Liver (tissue), 9 donors: Measurements from ENCODE around the gene SLC22A5. TPM values are rescaled to one million over a fixed set of nuclear protein-coding genes. Genes with fewer than 3 reads are reported as not detected.

Source experiments
- DNase-seq: peaks from one replicate; pipeline ENCODE4 v3.0.0-alpha.2; 2017; ENCODE audit warnings: low spot score
- H3K27ac ChIP-seq, 2 donors: one replicate each; pipeline ENCODE4 v1.7.0; 2013; ENCODE audit warnings: inconsistent platforms in 2 of 2, low read length in 2 of 2, control low read depth in 1 of 2, low read depth in 1 of 2, mild to moderate bottlenecking in 1 of 2
- H3K27me3 ChIP-seq, 4 donors: one replicate each; pipeline versions ENCODE4 v1.6.1 to v1.7.0; 2013; ENCODE audit warnings: low read length in 3 of 4, inconsistent platforms in 1 of 4, mild to moderate bottlenecking in 1 of 4, moderate library complexity in 1 of 4; ENCODE audit not compliant: control insufficient read depth in 4 of 4, insufficient read depth in 4 of 4
- H3K36me3 ChIP-seq, 4 donors: one replicate each; pipeline versions ENCODE4 v1.6.1 to v1.7.0; 2013; ENCODE audit warnings: low read length in 3 of 4, mild to moderate bottlenecking in 3 of 4, low read depth in 1 of 4, moderate library complexity in 1 of 4; ENCODE audit not compliant: control insufficient read depth in 4 of 4, insufficient read depth in 3 of 4
- H3K4me1 ChIP-seq, 4 donors: one replicate each; pipeline versions ENCODE4 v1.6.1 to v1.7.0; 2013; ENCODE audit warnings: low read length in 3 of 4, mild to moderate bottlenecking in 3 of 4, moderate library complexity in 1 of 4; ENCODE audit not compliant: control insufficient read depth in 4 of 4, insufficient read depth in 4 of 4
- H3K4me3 ChIP-seq, 3 donors: one replicate each; pipeline versions ENCODE4 v1.6.1 to v1.7.0; 2013; ENCODE audit warnings: low read length in 3 of 3, control low read depth in 1 of 3, low read depth in 1 of 3, mild to moderate bottlenecking in 1 of 3
- H3K9ac ChIP-seq, 2 donors: one replicate each; pipeline ENCODE4 v1.7.0; 2013; ENCODE audit warnings: low read length in 2 of 2, mild to moderate bottlenecking in 2 of 2, moderate library complexity in 2 of 2, control low read depth in 1 of 2, low read depth in 1 of 2
- H3K9me3 ChIP-seq, 4 donors: one replicate each; pipeline versions ENCODE4 v1.6.1 to v1.7.0; 2013; ENCODE audit warnings: low read length in 3 of 4; ENCODE audit not compliant: control insufficient read depth in 4 of 4
- ATF3 ChIP-seq: IDR thresholded peaks from 2 replicates; pipeline ENCODE4 v1.6.1; 2016; ENCODE audit warnings: antibody characterized with exemption
- CTCF ChIP-seq: fragments of 150-350 bp; IDR thresholded peaks from 2 replicates; pipeline ENCODE4 v1.5.1; 2017; ENCODE audit warnings: improper control_type of control experiment, low read depth, low read length; ENCODE audit not compliant: missing input control
- EGR1 ChIP-seq, 2 donors: IDR thresholded peaks; 2 replicates each; pipeline ENCODE4 v1.6.1; 2016 to 2018; ENCODE audit warnings: antibody characterized with exemption in 2 of 2, low read depth in 2 of 2
- FOXA1 ChIP-seq: IDR thresholded peaks from 2 replicates; pipeline ENCODE4 v1.6.1; 2016; ENCODE audit warnings: antibody characterized with exemption
- FOXA2 ChIP-seq: IDR thresholded peaks from 2 replicates; pipeline ENCODE4 v1.6.1; 2016; ENCODE audit warnings: antibody characterized with exemption
- GABPA ChIP-seq, 2 donors: IDR thresholded peaks in 1 of 2; conservative IDR thresholded peaks in 1 of 2; 2 replicates each; pipeline ENCODE4 v1.6.1; 2016; ENCODE audit warnings: antibody characterized with exemption in 2 of 2, mild to moderate bottlenecking in 1 of 2, moderate library complexity in 1 of 2
- HNF4G ChIP-seq: IDR thresholded peaks from 2 replicates; pipeline ENCODE4 v1.6.1; 2016; ENCODE audit warnings: antibody characterized with exemption
- JUND ChIP-seq, 2 donors: IDR thresholded peaks; 2 replicates each; pipeline ENCODE4 v1.6.1; 2016; ENCODE audit warnings: antibody characterized with exemption in 2 of 2
- MAX ChIP-seq: IDR thresholded peaks from 2 replicates; pipeline ENCODE4 v1.6.1; 2016; ENCODE audit warnings: antibody characterized with exemption
- NR2F2 ChIP-seq: IDR thresholded peaks from 2 replicates; pipeline ENCODE4 v1.6.1; 2016; ENCODE audit warnings: antibody characterized with exemption
- REST ChIP-seq: IDR thresholded peaks from 2 replicates; pipeline ENCODE4 v1.6.1; 2016; ENCODE audit warnings: antibody characterized with exemption, mild to moderate bottlenecking
- RXRA ChIP-seq, 2 donors: IDR thresholded peaks; 2 replicates each; pipeline ENCODE4 v1.6.1; 2017 to 2018; ENCODE audit warnings: antibody characterized with exemption in 2 of 2, mild to moderate bottlenecking in 1 of 2
- SP1 ChIP-seq: IDR thresholded peaks from 2 replicates; pipeline ENCODE4 v1.6.1; 2018; ENCODE audit warnings: antibody characterized with exemption, mild to moderate bottlenecking
- TAF1 ChIP-seq: conservative IDR thresholded peaks from 2 replicates; pipeline ENCODE4 v1.6.1; 2016; ENCODE audit warnings: antibody characterized with exemption, mild to moderate bottlenecking
- YY1 ChIP-seq: IDR thresholded peaks from 2 replicates; pipeline ENCODE4 v1.6.1; 2016; ENCODE audit warnings: antibody characterized with exemption, mild to moderate bottlenecking
- ZBTB33 ChIP-seq: IDR thresholded peaks from 2 replicates; pipeline ENCODE4 v1.6.1; 2016; ENCODE audit warnings: antibody characterized with exemption
- WGBS: extraction: QIAGEN DNeasy Blood & Tissue Kit; methylation state at CpG from one replicate; pipeline ENCODE4 v1.1.7; 2013; 5-methylcytosine and 5-hydroxymethylcytosine counted together
- polyA plus RNA-seq, 2 donors: library from polyadenylated mRNA; stranded (reverse) in 1 of 2; unstranded in 1 of 2; fragments of 200-250 nt in 1 of 2; fragments of >200 nt in 1 of 2; fragmentation: Nextera tagmentation in 1 of 2; extraction: Ambion mirVana in 1 of 2; gene quantifications; one replicate each; pipeline versions ENCODE4 v1.2.1 to v1.2.3, GENCODE V29; 2013 to 2015
- total RNA-seq, 2 donors: library from RNA; depleted of rRNA; stranded (reverse); fragments of >200 nt; gene quantifications; one replicate each; pipeline ENCODE4 v1.2.3, GENCODE V29; 2014
- donor health status: healthy.
- donor health status: healthy.
- donor health status: healthy.
- donor health status: healthy.
- donor health status: healthy.

Gene SLC22A5
- total and polyA plus RNA-seq, 4 donors: 3.4 to 12.7 (median 8.5) TPM

GRCh38 chr5:132377738-132378137, 8.2 kb downstream of the SLC22A5 start:
- no peak overlapping the region for H3K4me3 ChIP-seq
- DNase-seq: no peak
- peaks cover 0 to 13% (median 3%) of the 10 kb centered on the region in 4 donors for H3K4me1 ChIP-seq
- no peaks in the 10 kb centered on the region for H3K27me3 ChIP-seq
- TF ChIP-seq NR2F2 (no peak), FOXA2 (no peak), ATF3 (no peak)
- no peak overlapping the region for H3K27ac ChIP-seq
- no peaks in the 10 kb centered on the region for H3K9me3 ChIP-seq
- WGBS: 76% methylated on average over 7 of the region's 7 CpGs
- H3K36me3 ChIP-seq: peaks cover 0 to 4% (median 0%) of the 10 kb centered on the region in 4 donors
- H3K9ac ChIP-seq: no peak overlapping the region

GRCh38 chr5:132378580-132378979, 9.1 kb downstream of the SLC22A5 start:
- no peak for TF ChIP-seq JUND (IDR thresholded peaks at IDR 0.05)
- no peak for TF ChIP-seq YY1
- TF ChIP-seq EGR1 (IDR thresholded peaks at IDR 0.05; ENCODE audit: low read depth in 2 of 2): no peak
- Histone ChIP-seq H3K9ac (no peak overlapping the region), H3K36me3 (peaks cover 0 to 4% (median 0%) of the 10 kb centered on the region in 4 donors), H3K27ac (no peak overlapping the region), H3K9me3 (no peaks in the 10 kb centered on the region), H3K4me1 (peaks cover 0 to 11% (median 2%) of the 10 kb centered on the region in 4 donors), H3K4me3 (no peak overlapping the region), H3K27me3 (no peaks in the 10 kb centered on the region)
- DNase-seq: no peak
- WGBS: 92% methylated on average over 3 of the region's 3 CpGs

- no peak for DNase-seq
- 90% methylated on average over 6 of the region's 6 CpGs for WGBS
Measured at GRCh38 chr5:132380047-132380446, 10.5 kb downstream of the SLC22A5 start.

More at GRCh38 chr5:132380047-132380446, 10.5 kb downstream of the SLC22A5 start:
- Histone ChIP-seq H3K27me3 (no peaks in the 10 kb centered on the region), H3K4me3 (no peak overlapping the region), H3K9me3 (no peaks in the 10 kb centered on the region), H3K27ac (no peak overlapping the region), H3K36me3 (peaks cover 0 to 7% (median 2%) of the 10 kb centered on the region in 4 donors), H3K4me1 (peaks cover 0 to 5% (median 2%) of the 10 kb centered on the region in 4 donors), H3K9ac (no peak overlapping the region)
- TF ChIP-seq NR2F2 (no peak), SP1 (no peak), FOXA2 (no peak), RXRA (IDR thresholded peaks at IDR 0.05) (no peak), FOXA1 (no peak), GABPA (IDR thresholded peaks at IDR 0.05 in 1 of 2, conservative IDR thresholded peaks at IDR 0.05 in 1 of 2) (no peak), REST (no peak), HNF4G (no peak), CTCF (no peak), EGR1 (IDR thresholded peaks at IDR 0.05; ENCODE audit: low read depth in 2 of 2) (no peak), JUND (IDR thresholded peaks at IDR 0.05) (no peak), ZBTB33 (no peak), YY1 (no peak), MAX (no peak), ATF3 (no peak), TAF1 (no peak)
